Mammary epithelial cell (primary cell): ENCODE measurements around the gene LARGE2.

Source experiments
- EZH2 ChIP-seq: IDR thresholded peaks from 2 replicates; pipeline ENCODE4 v1.6.1; 2012; ENCODE audit warnings: low read length, inconsistent platforms, borderline replicate concordance
- TF ChIP-seq, protein P1 (sequence below), 2 donors: IDR thresholded peaks in 1 of 2; conservative IDR thresholded peaks in 1 of 2; 2 replicates each; pipeline ENCODE4 v1.5.1; 2011 to 2012; ENCODE audit warnings: inconsistent platforms in 2 of 2, low read length in 2 of 2, mild to moderate bottlenecking in 2 of 2, control low read depth in 1 of 2, low read depth in 1 of 2; ENCODE audit not compliant: insufficient read depth in 1 of 2; ENCODE audit errors: extremely low read depth in 1 of 2

DNA sequence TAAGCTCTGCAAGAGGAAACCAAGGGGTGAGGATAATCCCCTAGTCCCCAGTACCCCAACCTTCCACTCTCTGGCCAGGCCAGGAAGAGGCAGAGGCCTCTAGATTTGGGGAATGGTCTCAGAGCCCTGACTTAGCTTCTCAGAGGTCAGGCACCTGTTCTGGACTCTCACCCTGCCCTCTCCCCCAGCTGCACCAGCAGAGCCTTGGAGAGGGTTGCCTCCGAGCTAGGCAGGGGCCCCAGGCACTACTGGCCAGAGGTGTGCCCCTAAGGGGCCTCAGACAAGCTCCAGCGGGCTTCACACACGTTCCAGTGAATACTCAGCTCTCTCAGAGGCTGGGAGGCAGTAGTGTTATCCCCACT lies 23.4 kb upstream of the LARGE2 start:
- TF ChIP-seq, protein P1, sequence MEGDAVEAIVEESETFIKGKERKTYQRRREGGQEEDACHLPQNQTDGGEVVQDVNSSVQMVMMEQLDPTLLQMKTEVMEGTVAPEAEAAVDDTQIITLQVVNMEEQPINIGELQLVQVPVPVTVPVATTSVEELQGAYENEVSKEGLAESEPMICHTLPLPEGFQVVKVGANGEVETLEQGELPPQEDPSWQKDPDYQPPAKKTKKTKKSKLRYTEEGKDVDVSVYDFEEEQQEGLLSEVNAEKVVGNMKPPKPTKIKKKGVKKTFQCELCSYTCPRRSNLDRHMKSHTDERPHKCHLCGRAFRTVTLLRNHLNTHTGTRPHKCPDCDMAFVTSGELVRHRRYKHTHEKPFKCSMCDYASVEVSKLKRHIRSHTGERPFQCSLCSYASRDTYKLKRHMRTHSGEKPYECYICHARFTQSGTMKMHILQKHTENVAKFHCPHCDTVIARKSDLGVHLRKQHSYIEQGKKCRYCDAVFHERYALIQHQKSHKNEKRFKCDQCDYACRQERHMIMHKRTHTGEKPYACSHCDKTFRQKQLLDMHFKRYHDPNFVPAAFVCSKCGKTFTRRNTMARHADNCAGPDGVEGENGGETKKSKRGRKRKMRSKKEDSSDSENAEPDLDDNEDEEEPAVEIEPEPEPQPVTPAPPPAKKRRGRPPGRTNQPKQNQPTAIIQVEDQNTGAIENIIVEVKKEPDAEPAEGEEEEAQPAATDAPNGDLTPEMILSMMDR (conservative IDR thresholded peaks at IDR 0.05 in 1 of 2, IDR thresholded peaks at IDR 0.05 in 1 of 2; ENCODE audit: extremely low read depth in 1 of 2, insufficient read depth in 1 of 2, low read depth in 1 of 2, low read length in 2 of 2): no peak
- no peak for TF ChIP-seq EZH2
